WTC11 (cell line): ENCODE measurements around the gene NCAM2. TPM values are rescaled to one million over a fixed set of nuclear protein-coding genes. Genes with fewer than 3 reads are reported as not detected.

Source experiments
- ATAC-seq: fragments of 200-7000 bp; cut with Tn5 transposase; 2 replicates; pipeline ENCODE4 v1.10.0; 2021; ENCODE audit warnings: mild to moderate bottlenecking, moderate library complexity
- CTCF ChIA-PET: fragments of 300-600 bp; sonication (Branson Sonifier 250); formaldehyde crosslinking; loops from one replicate; lab custom pipeline; 2021; ENCODE audit warnings: antibody characterized with exemption; lab: Charles Lee
- POLR2A ChIA-PET: fragments of 350-600 bp; sonication (Branson Sonifier 250); formaldehyde crosslinking; loops from one replicate; lab custom pipeline; 2021; ENCODE audit warnings: antibody characterized with exemption; lab: Charles Lee
- DNase-seq: peaks from one replicate; pipeline ENCODE4 v3.0.0; 2021; ENCODE audit warnings: low spot score
- H3K27ac Mint-ChIP-seq: 2 replicates; pipeline ENCODE4 v1.8.0; 2021; ENCODE audit warnings: mixed read lengths
- H3K27me3 Mint-ChIP-seq: 2 replicates; pipeline ENCODE4 v1.8.0; 2021; ENCODE audit warnings: low read depth, mild to moderate bottlenecking, moderate library complexity, mixed read lengths
- H3K36me3 Mint-ChIP-seq: 2 replicates; pipeline ENCODE4 v1.8.0; 2021; ENCODE audit warnings: mixed read lengths
- H3K4me1 Mint-ChIP-seq: 2 replicates; pipeline ENCODE4 v1.8.0; 2022; ENCODE audit warnings: mixed read lengths
- H3K4me3 Mint-ChIP-seq: 2 replicates; pipeline ENCODE4 v1.8.0; 2021; ENCODE audit warnings: mild to moderate bottlenecking, moderate library complexity, mixed read lengths
- H3K9me3 Mint-ChIP-seq: 2 replicates; pipeline ENCODE4 v1.8.0; 2021; ENCODE audit warnings: mixed read lengths
- CBFB ChIP-seq: sonication (generic); formaldehyde crosslinking; IDR thresholded peaks from 2 replicates; pipeline ENCODE4 v1.8.1; 2022; ENCODE audit warnings: mild to moderate bottlenecking, low read depth, missing genetic modification reagents
- CDX4 ChIP-seq: fragments of 250-450 bp; sonication (Bioruptor Pico); IDR thresholded peaks from 2 replicates; pipeline ENCODE4 v1.9.0; 2021; ENCODE audit warnings: moderate library complexity, mild to moderate bottlenecking, inconsistent platforms, borderline replicate concordance
- FOXK1 ChIP-seq: sonication (generic); formaldehyde crosslinking; IDR thresholded peaks from 2 replicates; pipeline ENCODE4 v1.8.0; 2022; ENCODE audit warnings: mild to moderate bottlenecking, moderate library complexity, missing genetic modification reagents
- FOXP1 ChIP-seq: sonication (generic); formaldehyde crosslinking; IDR thresholded peaks from 2 replicates; pipeline ENCODE4 v1.8.0; 2022; ENCODE audit warnings: missing genetic modification reagents, mild to moderate bottlenecking, moderate library complexity, borderline replicate concordance
- IRF2 ChIP-seq: sonication (generic); formaldehyde crosslinking; IDR thresholded peaks from 2 replicates; pipeline ENCODE4 v1.8.0; 2022; ENCODE audit warnings: low read depth, missing genetic modification reagents, borderline replicate concordance
- MLX ChIP-seq: sonication (generic); formaldehyde crosslinking; IDR thresholded peaks from 2 replicates; pipeline ENCODE4 v1.8.1; 2023; ENCODE audit warnings: mild to moderate bottlenecking, missing genetic modification reagents, moderate library complexity
- OVOL2 ChIP-seq: fragments of 250-450 bp; sonication (Bioruptor Pico); IDR thresholded peaks from 2 replicates; pipeline ENCODE4 v1.9.0; 2021; ENCODE audit warnings: mild to moderate bottlenecking, borderline replicate concordance
- SMAD3 ChIP-seq: sonication (generic); formaldehyde crosslinking; IDR thresholded peaks from 2 replicates; pipeline ENCODE4 v1.8.0; 2022; ENCODE audit warnings: missing genetic modification reagents, mild to moderate bottlenecking, borderline replicate concordance
- SP1 ChIP-seq: sonication (generic); formaldehyde crosslinking; conservative IDR thresholded peaks from 2 replicates; pipeline ENCODE4 v1.8.1; 2022; ENCODE audit warnings: missing genetic modification reagents
- STAT6 ChIP-seq: sonication (generic); formaldehyde crosslinking; conservative IDR thresholded peaks from 2 replicates; pipeline ENCODE4 v1.8.1; 2023; ENCODE audit warnings: mild to moderate bottlenecking, low read depth, missing genetic modification reagents, moderate library complexity
- TCF7 ChIP-seq: sonication (generic); formaldehyde crosslinking; IDR thresholded peaks from 2 replicates; pipeline ENCODE4 v1.8.0; 2022; ENCODE audit warnings: mild to moderate bottlenecking, low read depth, missing genetic modification reagents, moderate library complexity
- TEAD1 ChIP-seq: sonication (generic); formaldehyde crosslinking; IDR thresholded peaks from 2 replicates; pipeline ENCODE4 v1.8.0; 2022; ENCODE audit warnings: mild to moderate bottlenecking, missing genetic modification reagents
- USF2 ChIP-seq: sonication (generic); formaldehyde crosslinking; IDR thresholded peaks from 2 replicates; pipeline ENCODE4 v1.8.1; 2023; ENCODE audit warnings: mild to moderate bottlenecking, missing genetic modification reagents, moderate library complexity
- ZMAT4 ChIP-seq: fragments of 250-450 bp; sonication (Bioruptor Pico); IDR thresholded peaks from 2 replicates; pipeline ENCODE4 v1.9.0; 2021; ENCODE audit warnings: mild to moderate bottlenecking
- ZNF219 ChIP-seq: sonication (generic); formaldehyde crosslinking; IDR thresholded peaks from 2 replicates; pipeline ENCODE4 v1.8.0; 2023; ENCODE audit warnings: missing genetic modification reagents, mild to moderate bottlenecking, borderline replicate concordance
- ZNF416 ChIP-seq: fragments of 250-450 bp; sonication (Bioruptor Pico); IDR thresholded peaks from 2 replicates; pipeline ENCODE4 v1.9.0; 2021; ENCODE audit warnings: mild to moderate bottlenecking, inconsistent platforms
- ZNF423 ChIP-seq: fragments of 250-450 bp; sonication (Bioruptor Pico); IDR thresholded peaks from 2 replicates; pipeline ENCODE4 v2.1.2; 2022; ENCODE audit warnings: mild to moderate bottlenecking, moderate library complexity
- ZNF425 ChIP-seq: fragments of 250-450 bp; sonication (Bioruptor Pico); conservative IDR thresholded peaks from 2 replicates; pipeline ENCODE4 v1.9.0; 2021; ENCODE audit warnings: mild to moderate bottlenecking
- total RNA-seq: library from RNA; stranded (reverse); gene quantifications from 3 replicates; pipeline ENCODE4 v1.2.3, GENCODE V29; 2021

Gene NCAM2
- total RNA-seq, 1 experiment from 2014 or later, result 1.6 TPM

- TF ChIP-seq ZNF416 (CRISPR knock-in tag) (no peak), ZNF219 (CRISPR knock-in tag) (no peak), TEAD1 (CRISPR knock-in tag) (no peak), TCF7 (CRISPR knock-in tag) (no peak), MLX (CRISPR knock-in tag) (no peak), ZNF425 (CRISPR knock-in tag) (no peak), STAT6 (CRISPR knock-in tag) (no peak), ZMAT4 (CRISPR knock-in tag) (no peak), SMAD3 (CRISPR knock-in tag) (no peak), OVOL2 (no peak)
- TF ChIP-seq, all 79 proteins: peak for 0
These were observed 234.8 kb downstream of the NCAM2 start (continued) for GRCh38 chr21:21233051-21233450.

- DNase-seq (no peak), ATAC-seq (no peak)
- TF ChIP-seq IRF2, result no peak
- no peak for TF ChIP-seq FOXP1 (CRISPR knock-in tag)
- TF ChIP-seq CDX4, result no peak
- no peak for TF ChIP-seq SP1 (CRISPR knock-in tag)
- no peak for TF ChIP-seq USF2 (CRISPR knock-in tag)
- no peak for TF ChIP-seq SMAD3 (CRISPR knock-in tag)
- no peak for TF ChIP-seq CBFB (CRISPR knock-in tag)
- no peak for TF ChIP-seq FOXK1 (CRISPR knock-in tag)
- TF ChIP-seq ZNF423 (CRISPR knock-in tag), result no peak
- no peak overlapping the region for H3K27ac Mint-ChIP-seq
- H3K4me3 Mint-ChIP-seq, result no peak overlapping the region
- no peaks in the 10 kb centered on the region for H3K4me1 Mint-ChIP-seq
- ChIA-PET CTCF (no interaction called here), POLR2A (no interaction called here)
- no peaks in the 10 kb centered on the region for H3K9me3 Mint-ChIP-seq
- no peaks in the 10 kb centered on the region for H3K27me3 Mint-ChIP-seq
- no peaks in the 10 kb centered on the region for H3K36me3 Mint-ChIP-seq
These were observed 238.8 kb downstream of the NCAM2 start for GRCh38 chr21:21236996-21237395.
